Karpas-422 (cell line): ENCODE measurements around the gene FOXD4L6. TPM values are rescaled to one million over a fixed set of nuclear protein-coding genes. Genes with fewer than 3 reads are reported as not detected.
"Not testable (repeated sequence)": the region's sequence is repeated elsewhere in the genome, so short reads cannot be mapped to it uniquely, and the experiment has no call there.

Source experiments
- DNase-seq: peaks from one replicate; pipeline ENCODE4 v3.0.0-alpha.2; 2015
- H2AFZ ChIP-seq: fragments of 200-600 bp; sonication (generic); 2 replicates; pipeline ENCODE4 v1.6.1; 2014; ENCODE audit warnings: antibody characterized with exemption, low read length, mixed read lengths
- H3K27ac ChIP-seq: fragments of 200-600 bp; sonication (generic); 2 replicates; pipeline ENCODE4 v1.5.1; 2014; ENCODE audit warnings: mild to moderate bottlenecking, low read length, moderate library complexity
- H3K27me3 ChIP-seq: fragments of 200-600 bp; sonication (generic); 2 replicates; pipeline ENCODE4 v1.6.1; 2014; ENCODE audit warnings: low read length, mixed read lengths
- H3K36me3 ChIP-seq: fragments of 200-600 bp; sonication (generic); 2 replicates; pipeline ENCODE4 v1.6.1; 2014; ENCODE audit warnings: low read length, mixed read lengths; ENCODE audit not compliant: insufficient read depth
- H3K4me1 ChIP-seq: fragments of 200-600 bp; sonication (generic); 2 replicates; pipeline ENCODE4 v1.6.1; 2014; ENCODE audit warnings: mild to moderate bottlenecking, low read length, mixed read lengths
- H3K4me2 ChIP-seq: fragments of 200-600 bp; sonication (generic); 2 replicates; pipeline ENCODE4 v1.6.1; 2014; ENCODE audit warnings: low read length, low read depth, mild to moderate bottlenecking; ENCODE audit not compliant: poor library complexity, severe bottlenecking
- H3K4me3 ChIP-seq: fragments of 200-600 bp; sonication (generic); 2 replicates; pipeline ENCODE4 v1.5.1; 2014; ENCODE audit warnings: mild to moderate bottlenecking, antibody characterized with exemption, low read length, mixed read lengths
- H3K79me2 ChIP-seq: fragments of 200-600 bp; sonication (generic); 2 replicates; pipeline ENCODE4 v1.6.1; 2014; ENCODE audit warnings: mild to moderate bottlenecking, low read length, mixed read lengths
- H3K9ac ChIP-seq: fragments of 200-600 bp; sonication (generic); 2 replicates; pipeline ENCODE4 v1.6.0; 2014; ENCODE audit warnings: low read length
- H3K9me2 ChIP-seq: fragments of 200-600 bp; sonication (generic), shearing (Covaris generic); replicated peaks from 2 replicates; pipeline ENCODE4 v1.6.0; 2014; ENCODE audit warnings: mild to moderate bottlenecking, low read length, moderate library complexity; ENCODE audit not compliant: insufficient read depth
- H3K9me3 ChIP-seq: fragments of 300-700, 200-600 bp; sonication (generic); 2 replicates; pipeline ENCODE4 v1.6.1; 2014; ENCODE audit warnings: low read length, mixed read lengths
- H4K20me1 ChIP-seq: fragments of 200-600 bp; sonication (generic); 2 replicates; pipeline ENCODE4 v1.6.1; 2014; ENCODE audit warnings: mild to moderate bottlenecking, antibody characterized with exemption, low read length, low read depth; ENCODE audit not compliant: insufficient read depth
- total RNA-seq: library from RNA; depleted of rRNA; stranded (reverse); fragments of >200 nt; shearing (Covaris generic); gene quantifications from 2 replicates; pipeline ENCODE4 v1.2.3, GENCODE V29; 2014; ENCODE audit warnings: low replicate concordance

Gene FOXD4L6
- total RNA-seq, 1 experiment from 2014 or later: 0.30 TPM

GRCh38 chr9:41090922-41091321, 37.6 kb downstream of the FOXD4L6 start:
- not testable (repeated sequence) for H3K4me3 ChIP-seq, H3K27ac ChIP-seq, DNase-seq, H4K20me1 ChIP-seq, H3K27me3 ChIP-seq, H2AFZ ChIP-seq, H3K9me2 ChIP-seq, H3K4me2 ChIP-seq, H3K9me3 ChIP-seq, H3K36me3 ChIP-seq, H3K9ac ChIP-seq, H3K79me2 ChIP-seq, H3K4me1 ChIP-seq

- H3K9ac ChIP-seq, H2AFZ ChIP-seq, H3K4me1 ChIP-seq, H3K79me2 ChIP-seq, H3K27ac ChIP-seq, H3K36me3 ChIP-seq, H3K9me2 ChIP-seq, H3K4me2 ChIP-seq, H4K20me1 ChIP-seq, H3K4me3 ChIP-seq, H3K27me3 ChIP-seq, H3K9me3 ChIP-seq: not testable (repeated sequence)
- peak; percentile 29 for DNase-seq
Observed at GRCh38 chr9:41090386-41090785, 38.1 kb downstream of the FOXD4L6 start.

- H3K9me3 ChIP-seq, H3K4me1 ChIP-seq, H3K4me2 ChIP-seq, H3K9me2 ChIP-seq, H4K20me1 ChIP-seq, H3K4me3 ChIP-seq, H3K27ac ChIP-seq, H3K27me3 ChIP-seq, H3K36me3 ChIP-seq, H2AFZ ChIP-seq, H3K79me2 ChIP-seq, H3K9ac ChIP-seq: not testable (repeated sequence)
- peak; percentile 20 for DNase-seq
Observed at GRCh38 chr9:41088450-41089059, 39.9 kb downstream of the FOXD4L6 start.

GRCh38 chr9:41087929-41088328, 40.6 kb downstream of the FOXD4L6 start:
- not testable (repeated sequence) for H3K9me2 ChIP-seq, H2AFZ ChIP-seq, H3K4me2 ChIP-seq, H3K4me3 ChIP-seq, H4K20me1 ChIP-seq, H3K27me3 ChIP-seq, H3K4me1 ChIP-seq, H3K36me3 ChIP-seq, H3K9ac ChIP-seq, H3K79me2 ChIP-seq, H3K9me3 ChIP-seq, H3K27ac ChIP-seq
- DNase-seq: peak; percentile 27

GRCh38 chr9:41087157-41087780, 41.2 kb downstream of the FOXD4L6 start:
- H3K4me2 ChIP-seq, H3K27ac ChIP-seq: not testable (repeated sequence)

GRCh38 chr9:41086685-41087084, 41.8 kb downstream of the FOXD4L6 start:
- H3K4me3 ChIP-seq, H3K27ac ChIP-seq, H3K27me3 ChIP-seq, H3K79me2 ChIP-seq, H2AFZ ChIP-seq, H3K4me2 ChIP-seq, H3K9me3 ChIP-seq, DNase-seq, H3K9ac ChIP-seq, H3K4me1 ChIP-seq, H3K9me2 ChIP-seq, H3K36me3 ChIP-seq, H4K20me1 ChIP-seq: not testable (repeated sequence)

More at GRCh38 chr9:41087157-41087780, 41.2 kb downstream of the FOXD4L6 start:
- DNase-seq: peak; percentile 31
- not testable (repeated sequence) for H3K36me3 ChIP-seq, H3K9me3 ChIP-seq, H3K27me3 ChIP-seq, H3K9me2 ChIP-seq, H3K9ac ChIP-seq, H3K79me2 ChIP-seq, H4K20me1 ChIP-seq, H3K4me3 ChIP-seq, H3K4me1 ChIP-seq, H2AFZ ChIP-seq

- not testable (repeated sequence) for H3K9ac ChIP-seq, H3K27ac ChIP-seq, H2AFZ ChIP-seq, H3K9me2 ChIP-seq, H3K4me3 ChIP-seq, H4K20me1 ChIP-seq, H3K79me2 ChIP-seq, H3K4me2 ChIP-seq, H3K4me1 ChIP-seq, H3K27me3 ChIP-seq, H3K36me3 ChIP-seq, H3K9me3 ChIP-seq
- DNase-seq: peak; percentile 38
Observed at GRCh38 chr9:41086215-41086614, 42.3 kb downstream of the FOXD4L6 start.

GRCh38 chr9:41082358-41082757, 46.1 kb downstream of the FOXD4L6 start:
- not testable (repeated sequence) for H3K4me3 ChIP-seq, H3K79me2 ChIP-seq, H4K20me1 ChIP-seq, DNase-seq, H3K27me3 ChIP-seq, H3K4me2 ChIP-seq, H2AFZ ChIP-seq, H3K9me3 ChIP-seq, H3K4me1 ChIP-seq, H3K9me2 ChIP-seq, H3K36me3 ChIP-seq, H3K9ac ChIP-seq, H3K27ac ChIP-seq

GRCh38 chr9:41079464-41079863, 49.0 kb downstream of the FOXD4L6 start:
- H3K79me2 ChIP-seq, H3K4me3 ChIP-seq, H3K9me2 ChIP-seq, H2AFZ ChIP-seq, DNase-seq, H3K4me2 ChIP-seq, H4K20me1 ChIP-seq, H3K27ac ChIP-seq, H3K36me3 ChIP-seq, H3K9me3 ChIP-seq, H3K4me1 ChIP-seq, H3K9ac ChIP-seq, H3K27me3 ChIP-seq: not testable (repeated sequence)
